Activated CD8-positive, alpha-beta memory T cell treated with anti-CD3 and anti-CD28 coated beads, Interleukin-2, amount 50 U/mL, for 1 hour (primary cell): ENCODE measurements around the gene SLC7A6OS.

Experiments
- DNase-seq: peaks from one replicate; pipeline ENCODE4 v3.0.0-alpha.2; 2020; ENCODE audit errors: extremely low read depth

Gene SLC7A6OS

DNA sequence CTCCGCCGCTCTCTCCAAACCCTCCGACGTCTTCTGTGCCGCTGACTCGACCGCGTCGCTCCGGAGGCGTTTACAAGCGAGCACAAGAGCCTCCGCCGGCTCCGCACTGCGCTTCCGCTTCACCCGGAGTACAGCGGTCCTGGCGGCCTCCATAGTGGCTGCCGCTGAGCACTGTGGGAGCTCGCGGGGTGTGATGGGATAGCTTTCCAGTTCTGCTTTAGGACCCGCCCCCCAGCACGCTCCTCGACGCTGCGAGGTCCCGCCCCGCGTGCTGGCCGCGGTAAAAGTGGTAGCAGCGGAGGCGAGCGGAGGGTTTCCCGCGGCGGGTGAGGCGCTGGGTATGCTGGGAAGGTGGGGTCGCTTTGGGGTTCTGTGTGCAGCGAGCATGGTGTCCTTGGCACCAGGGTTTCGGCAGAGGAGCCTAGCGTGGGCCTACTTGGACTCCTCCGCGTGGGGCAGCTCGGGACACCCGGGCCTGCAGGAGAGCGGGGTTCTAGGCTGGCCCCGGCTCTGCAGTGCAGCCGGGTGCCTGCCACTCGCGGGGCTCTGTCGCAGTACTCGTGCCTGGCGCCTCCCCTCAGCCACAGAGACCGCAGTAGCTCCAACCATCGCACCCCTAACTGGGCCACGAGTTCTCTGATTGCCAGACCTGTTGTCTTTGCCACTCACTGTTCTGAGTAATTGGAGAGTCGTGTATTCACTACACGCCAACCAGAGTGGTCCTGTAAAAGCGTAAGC, at the start of gene SLC7A6OS, which contains the start of gene PRMT7:
Gene SLC7A6OS, minus strand, starts transcription at position 173 of the 738 bp plus-strand sequence. Its CDS starts 20 bp downstream, at position 153.
Gene PRMT7, plus strand, starts transcription at position 246 of the 738 bp plus-strand sequence. CDS start 4,961 bp downstream, outside the sequence.
- peak; percentile 78 for DNase-seq

DNA sequence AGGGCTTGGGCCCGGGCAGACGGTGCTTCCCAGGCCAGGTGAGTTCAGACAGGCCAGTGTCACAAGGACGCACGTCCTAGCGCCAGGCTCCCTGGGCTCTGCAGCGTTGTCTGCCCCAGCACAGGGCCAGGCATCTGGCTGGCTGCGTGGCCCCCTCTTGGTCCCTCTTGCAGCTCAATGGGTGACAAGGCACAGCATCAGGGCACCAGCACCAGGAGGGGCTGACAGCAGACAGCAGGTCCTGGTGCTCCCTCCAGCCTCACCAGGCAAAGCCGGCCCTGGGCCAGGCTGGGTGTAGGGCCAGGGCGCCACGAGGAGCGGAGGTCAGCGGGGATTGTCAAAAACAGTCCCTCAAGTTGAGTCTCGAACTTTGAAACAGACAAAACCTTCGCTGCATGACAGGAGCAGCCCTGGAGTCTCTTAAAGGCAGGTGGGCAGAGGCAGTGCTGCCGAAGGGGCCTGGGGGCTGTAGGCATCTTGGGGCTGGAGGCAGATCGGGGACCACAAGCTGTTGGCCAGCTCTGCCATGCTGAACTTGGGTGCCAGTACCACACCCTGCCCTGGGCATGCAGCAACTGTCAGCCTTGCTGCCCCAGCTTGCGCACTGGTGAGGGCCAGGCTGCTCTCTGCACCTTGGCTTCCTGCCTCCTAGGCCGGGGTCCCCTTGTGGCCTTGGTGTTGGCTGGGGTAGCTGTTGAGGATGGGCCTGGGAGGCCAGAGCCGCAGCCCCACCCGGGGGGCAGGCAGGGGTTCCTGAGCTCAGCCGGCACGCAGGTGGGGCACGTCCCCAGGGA, 48.8 kb upstream of the SLC7A6OS start:
- DNase-seq = no peak

DNA sequence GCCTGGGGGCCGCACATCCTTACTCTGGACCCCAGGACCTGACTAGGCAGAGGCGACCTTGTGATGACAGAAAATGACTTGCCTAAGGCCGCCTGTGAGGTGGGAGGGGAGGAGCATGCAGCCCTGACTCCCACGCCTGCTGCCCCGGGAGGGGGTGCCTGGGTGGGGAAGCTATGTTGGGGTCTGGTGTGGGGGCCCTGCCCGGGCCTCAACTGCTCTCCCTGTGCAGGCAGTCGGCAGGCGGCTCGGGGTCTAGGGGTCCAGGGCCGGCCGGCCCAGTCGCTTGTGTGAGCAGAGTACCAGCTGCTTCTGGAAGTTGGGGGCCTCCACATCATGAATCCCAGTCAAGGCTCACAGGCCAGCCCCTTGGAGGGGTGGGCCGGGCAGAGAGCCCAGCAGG, 48.2 kb upstream of the SLC7A6OS start:
- no peak for DNase-seq

DNA sequence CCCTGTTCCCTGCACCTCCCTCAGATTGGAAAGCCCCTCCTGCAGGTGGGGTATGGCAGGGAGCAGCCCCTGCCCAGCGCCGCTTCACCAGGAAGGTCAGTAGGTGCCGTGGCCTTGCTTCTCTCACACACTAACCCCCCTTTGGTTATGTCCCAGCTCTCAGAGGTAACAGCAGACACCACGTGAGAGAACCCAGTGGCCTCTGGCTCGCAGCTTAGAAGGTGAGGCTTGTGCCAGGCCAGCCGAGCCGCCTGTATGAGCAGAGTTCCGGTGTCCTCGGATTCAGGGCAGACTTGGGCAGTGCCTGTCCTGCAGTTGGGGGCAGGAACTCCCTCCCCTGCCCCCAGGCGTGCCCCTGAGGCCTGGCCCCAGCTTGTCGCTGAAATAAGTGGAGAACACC, 47.2 kb upstream of the SLC7A6OS start:
- no peak for DNase-seq

DNA sequence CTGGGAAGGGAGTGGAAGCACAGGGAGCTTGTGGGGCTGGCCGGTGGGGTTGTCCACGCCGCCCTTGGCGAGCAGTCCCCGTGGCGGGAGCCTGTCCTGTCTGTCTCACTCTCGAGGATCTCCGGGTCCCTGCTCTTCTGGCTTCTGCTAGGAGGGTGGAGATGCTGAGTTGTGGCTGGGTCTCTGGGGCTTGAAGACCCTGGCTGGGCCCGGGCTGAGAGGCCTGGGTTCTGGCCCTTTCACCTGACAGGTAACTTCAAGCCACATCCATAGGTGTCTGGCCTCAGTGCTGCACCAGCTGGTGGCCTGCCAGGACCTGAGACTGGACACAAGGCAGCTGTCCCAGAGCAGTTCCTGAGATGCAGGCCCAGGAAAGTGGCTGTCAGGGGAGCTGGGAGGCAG, 46.8 kb upstream of the SLC7A6OS start:
- no peak for DNase-seq

DNA sequence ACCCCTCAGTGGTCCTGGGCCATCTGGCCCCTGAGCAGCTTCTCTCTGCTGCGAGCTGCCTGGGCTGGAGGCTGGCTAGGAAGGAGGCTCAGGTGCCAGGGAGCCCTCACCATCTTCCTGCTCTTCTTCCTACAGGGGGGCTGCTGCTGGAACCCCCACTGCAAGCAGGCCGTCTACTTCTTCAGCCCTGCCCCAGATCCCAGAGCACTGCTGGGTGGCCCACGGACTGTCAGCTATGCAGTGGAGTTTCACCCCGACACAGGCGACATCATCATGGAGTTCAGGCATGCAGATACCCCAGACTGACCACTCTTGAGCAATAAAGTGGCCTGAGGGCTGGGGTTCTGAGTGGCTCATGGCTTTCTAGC, 46.2 kb upstream of the SLC7A6OS start:
- DNase-seq = no peak

DNA sequence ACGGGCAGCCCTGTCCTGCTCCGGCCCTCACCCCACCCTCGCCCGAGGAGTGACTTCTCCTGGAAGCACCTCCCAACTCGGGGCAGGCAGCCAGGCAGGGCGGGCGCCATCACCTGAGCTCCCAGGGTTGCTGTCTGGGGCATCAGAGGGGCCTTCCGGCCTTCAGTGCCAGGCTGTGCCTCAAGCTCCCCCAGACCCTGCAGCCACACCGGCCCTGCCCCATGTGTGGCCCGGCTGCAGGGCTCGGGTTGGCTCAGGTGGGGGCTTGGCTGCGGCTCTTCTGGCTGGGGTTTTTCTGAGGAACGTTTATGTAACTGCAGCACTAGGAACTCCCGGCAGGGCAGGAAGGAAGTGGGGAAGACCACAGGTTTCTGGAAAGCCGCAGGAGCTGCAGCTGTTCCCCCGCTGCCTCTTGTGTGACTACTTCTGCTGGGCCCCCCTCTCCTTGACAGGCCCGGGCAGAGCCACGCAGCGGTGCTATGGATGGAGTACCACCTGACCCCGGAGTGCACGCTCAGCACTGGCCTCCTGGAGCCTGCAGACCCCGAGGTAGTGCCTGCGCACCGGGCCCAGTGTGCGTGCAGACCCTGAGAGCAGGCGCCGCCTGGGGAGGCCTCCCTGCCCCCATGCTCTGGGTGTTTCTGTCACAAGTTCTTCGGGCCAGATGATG, 45.6 kb upstream of the SLC7A6OS start:
- DNase-seq = no peak

DNA sequence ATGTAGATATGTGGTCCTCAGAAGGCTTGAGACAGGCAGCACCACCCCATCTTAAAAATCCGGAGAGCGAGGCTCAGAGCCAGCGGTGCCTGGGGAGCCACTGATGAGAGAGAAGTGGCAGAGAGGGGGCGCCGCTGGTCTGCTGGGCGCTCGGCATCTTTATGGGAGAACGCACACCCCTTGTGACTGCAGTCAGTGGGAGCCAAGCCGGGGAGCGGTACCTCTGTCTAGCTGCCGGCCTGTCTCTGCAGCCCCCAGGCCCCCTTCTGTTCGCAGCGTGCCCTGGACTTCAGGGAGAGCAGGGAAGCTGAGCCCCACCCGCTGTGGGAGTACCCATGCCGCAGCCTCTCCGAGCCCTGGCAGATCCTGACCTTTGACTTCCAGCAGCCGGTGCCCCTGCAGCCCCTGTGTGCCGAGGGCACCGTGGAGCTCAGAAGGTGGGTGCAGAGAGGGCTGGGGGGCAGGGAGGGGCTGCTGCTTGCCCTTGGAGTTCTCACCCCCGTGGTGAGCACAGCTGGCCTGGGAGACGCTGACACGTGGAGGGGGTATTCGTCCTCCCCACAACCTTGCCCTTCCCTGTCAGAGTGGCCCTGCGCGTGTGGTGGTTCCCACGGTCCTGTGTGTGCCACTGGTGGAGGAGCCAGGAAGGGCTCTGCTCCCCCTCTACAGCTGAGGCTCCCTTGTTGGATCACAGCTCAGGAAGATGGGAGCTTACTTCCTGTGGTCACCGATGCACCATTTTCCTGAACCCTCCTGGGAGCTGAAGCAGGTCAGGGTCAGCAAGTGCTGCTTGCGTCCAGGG, 44.9 kb upstream of the SLC7A6OS start:
- no peak for DNase-seq

DNA sequence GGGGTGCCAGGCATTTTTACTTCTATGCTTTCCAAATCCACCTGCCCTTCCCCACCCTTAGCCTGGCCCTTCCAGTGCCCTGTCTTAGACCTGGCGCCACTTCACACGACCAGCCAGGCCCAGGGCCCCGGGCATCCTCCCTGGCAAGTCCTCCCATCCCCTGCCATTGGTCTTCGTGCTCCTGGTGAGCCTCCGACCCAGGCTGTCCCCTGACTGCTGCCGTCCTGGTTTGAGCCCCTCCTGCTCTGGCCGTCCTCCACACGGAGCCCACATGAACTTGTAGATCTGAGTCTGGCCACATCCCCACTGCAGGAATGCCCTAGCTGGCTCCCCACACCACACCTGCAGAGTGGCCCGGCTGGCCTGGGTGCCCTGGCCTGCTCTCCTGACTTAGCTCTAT, 44.1 kb upstream of the SLC7A6OS start:
- DNase-seq = no peak

DNA sequence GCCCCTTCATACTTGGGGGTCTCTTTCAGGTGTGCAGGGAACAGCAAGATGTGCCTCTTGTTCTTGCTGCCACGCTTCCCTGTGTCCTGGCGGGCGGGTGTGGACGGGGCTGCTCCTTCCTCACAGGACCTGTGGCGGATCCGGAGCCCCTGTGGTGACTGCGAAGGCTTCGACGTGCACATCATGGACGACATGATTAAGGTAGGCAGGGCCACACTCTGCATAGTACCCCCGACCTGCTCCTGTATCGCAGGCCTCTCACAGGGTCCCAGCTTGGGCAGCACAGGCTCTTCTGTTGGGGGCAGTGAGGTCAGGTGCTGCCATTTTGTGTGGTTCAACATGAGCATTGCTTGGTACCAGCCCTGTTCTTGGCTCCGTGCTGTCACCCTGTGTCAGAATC, 42.6 kb upstream of the SLC7A6OS start:
- no peak for DNase-seq

DNA sequence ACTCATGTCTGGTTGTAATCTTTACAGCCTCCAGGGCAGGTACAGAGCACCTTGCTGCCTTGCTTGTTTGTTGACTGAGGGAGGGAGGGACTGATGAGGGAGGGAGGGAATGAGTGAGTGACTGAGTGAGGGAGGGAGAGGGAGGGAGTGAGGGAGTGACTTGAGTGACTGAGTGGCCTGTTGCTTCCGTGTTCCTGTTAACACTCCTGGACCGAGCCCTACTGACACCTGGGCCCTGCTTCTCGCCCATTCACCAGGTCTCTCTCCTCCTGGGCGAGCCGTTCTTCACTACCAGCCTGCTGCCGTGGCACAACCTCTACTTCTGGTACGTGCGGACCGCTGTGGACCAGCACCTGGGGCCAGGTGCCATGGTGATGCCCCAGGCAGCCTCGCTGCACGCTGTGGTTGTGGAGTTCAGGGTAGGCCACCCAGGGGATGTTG, 41.3 kb upstream of the SLC7A6OS start:
- DNase-seq = no peak

DNA sequence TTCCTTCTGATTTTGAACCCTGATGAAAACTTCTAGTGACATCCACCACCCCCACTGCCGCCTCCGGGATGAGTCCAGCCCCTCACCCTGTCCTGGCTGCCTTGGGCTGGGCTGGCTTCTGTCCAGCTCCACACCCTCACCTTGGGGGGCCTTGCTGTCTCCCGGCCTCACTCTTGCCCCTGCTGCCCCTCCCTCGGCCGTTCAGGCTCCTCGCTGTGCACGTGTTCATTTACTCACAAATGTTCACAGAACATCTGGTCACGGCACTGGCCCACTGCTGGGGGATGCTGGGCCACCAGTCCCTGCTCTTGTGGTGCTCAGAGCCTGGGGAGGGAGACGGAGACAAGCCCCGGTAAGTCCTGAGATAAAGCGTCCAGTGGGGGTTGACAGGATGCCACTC, 40.7 kb upstream of the SLC7A6OS start:
- no peak for DNase-seq

DNA sequence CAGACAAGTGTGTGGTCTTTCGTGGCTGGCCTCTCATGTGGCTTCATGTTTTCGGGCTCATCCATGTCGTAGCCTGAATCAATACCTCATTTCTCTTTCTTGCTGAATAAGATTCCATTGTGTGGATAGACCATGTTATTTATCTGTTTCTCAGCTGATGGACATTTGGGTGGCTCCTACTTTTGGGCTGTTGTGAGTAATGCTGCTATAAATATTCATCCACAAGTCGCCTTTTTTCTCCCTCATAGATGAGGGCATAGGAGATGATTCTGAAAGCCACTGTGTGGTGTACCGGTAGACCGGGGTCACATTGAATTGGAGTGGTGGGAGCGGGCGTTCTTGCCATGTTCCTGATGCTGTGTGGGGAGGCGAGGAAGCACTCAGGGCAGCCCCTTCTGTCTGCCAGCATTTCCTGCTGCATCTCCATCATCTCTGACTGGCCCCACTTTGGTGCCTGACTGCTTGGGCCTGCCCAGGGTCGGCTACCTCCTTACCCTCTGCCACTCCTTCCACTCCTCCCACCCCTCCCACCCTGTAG, 40.1 kb upstream of the SLC7A6OS start:
- DNase-seq = no peak

DNA sequence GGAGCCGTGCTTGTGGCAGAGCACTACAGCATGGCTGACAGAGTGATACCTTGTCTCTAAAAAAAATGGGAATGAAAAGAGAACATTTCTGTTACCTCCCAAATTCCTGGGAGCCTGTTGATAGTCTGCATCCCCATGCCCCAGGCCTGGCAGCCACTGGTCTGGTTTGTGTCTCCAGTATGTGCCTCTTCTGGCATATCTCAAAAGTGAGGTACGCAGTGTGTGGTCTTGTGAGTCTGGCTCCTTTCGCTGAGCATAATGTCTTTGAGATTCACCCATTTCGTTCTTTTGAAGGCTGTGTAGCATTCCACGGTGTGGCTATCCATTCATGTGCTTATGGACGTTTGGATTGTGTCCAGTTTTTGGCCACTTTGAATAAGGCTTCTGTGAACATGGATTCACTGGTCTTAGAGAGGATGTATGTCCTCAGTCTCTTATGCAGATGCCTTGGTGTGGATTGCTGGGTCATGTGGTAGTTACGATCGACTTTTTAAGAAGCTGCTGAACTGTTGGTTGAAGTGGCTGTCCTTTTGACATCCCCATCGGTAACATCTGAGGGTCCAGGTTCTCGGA, 39.2 kb upstream of the SLC7A6OS start:
- DNase-seq = no peak

DNA sequence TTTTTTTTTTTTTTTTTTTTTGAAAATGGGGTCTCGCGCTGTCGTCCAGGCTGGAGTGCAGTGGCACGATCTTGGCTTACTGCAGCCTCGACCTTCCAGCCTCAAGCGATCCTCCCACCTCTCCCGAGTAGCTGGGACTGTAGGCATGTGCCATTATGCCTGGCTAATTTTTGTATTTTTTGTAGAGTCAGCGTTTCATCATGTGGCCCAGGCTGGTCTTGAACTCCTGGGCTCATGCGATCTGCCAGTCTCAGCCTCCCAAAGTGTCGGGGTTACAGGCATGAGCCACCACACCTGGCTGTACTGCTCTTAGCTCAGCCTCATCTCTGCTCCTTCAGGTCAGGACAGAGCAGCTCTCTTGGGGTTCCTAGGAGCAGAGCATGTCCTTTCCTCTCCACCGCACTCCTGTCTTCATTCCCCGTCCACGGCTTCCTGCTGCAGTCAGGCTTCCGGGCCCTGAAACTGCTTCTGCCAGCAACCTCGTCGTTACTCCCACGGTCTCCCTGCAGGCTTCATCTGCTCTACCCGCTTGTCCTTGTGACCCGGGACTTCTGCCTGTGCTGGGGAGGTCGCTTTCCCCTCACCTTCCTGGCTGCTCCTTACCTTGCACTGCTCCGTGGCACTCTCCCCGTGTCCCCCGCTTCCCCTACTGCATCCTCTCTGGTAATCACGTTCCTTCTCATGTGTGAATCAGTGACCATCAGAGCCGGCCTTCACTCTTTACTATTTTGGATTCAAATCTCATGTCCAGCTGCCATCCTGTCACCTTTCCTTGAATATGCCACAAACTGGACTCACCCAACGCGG, 38.1 kb upstream of the SLC7A6OS start:
- DNase-seq = no peak

DNA sequence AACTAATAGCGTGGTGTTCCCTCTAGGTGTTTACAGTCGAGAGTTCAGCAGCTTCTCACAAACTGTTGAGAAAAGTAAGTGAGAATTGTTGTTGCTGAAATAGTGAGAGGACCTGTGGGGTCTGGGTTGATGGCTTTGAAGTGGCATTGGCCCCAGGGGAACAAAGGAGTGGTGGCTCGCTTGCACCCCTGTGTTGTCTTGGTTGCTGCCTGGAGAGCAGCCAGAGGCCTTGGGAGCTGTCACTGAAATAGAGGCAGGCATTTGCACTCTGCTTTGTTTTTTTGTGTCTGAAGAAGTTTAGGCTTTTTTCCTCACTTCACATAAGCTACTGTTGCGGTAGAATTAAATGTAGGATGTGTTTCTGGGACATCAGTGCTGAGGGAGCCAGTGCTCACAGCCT, 36.9 kb upstream of the SLC7A6OS start:
- DNase-seq = no peak

DNA sequence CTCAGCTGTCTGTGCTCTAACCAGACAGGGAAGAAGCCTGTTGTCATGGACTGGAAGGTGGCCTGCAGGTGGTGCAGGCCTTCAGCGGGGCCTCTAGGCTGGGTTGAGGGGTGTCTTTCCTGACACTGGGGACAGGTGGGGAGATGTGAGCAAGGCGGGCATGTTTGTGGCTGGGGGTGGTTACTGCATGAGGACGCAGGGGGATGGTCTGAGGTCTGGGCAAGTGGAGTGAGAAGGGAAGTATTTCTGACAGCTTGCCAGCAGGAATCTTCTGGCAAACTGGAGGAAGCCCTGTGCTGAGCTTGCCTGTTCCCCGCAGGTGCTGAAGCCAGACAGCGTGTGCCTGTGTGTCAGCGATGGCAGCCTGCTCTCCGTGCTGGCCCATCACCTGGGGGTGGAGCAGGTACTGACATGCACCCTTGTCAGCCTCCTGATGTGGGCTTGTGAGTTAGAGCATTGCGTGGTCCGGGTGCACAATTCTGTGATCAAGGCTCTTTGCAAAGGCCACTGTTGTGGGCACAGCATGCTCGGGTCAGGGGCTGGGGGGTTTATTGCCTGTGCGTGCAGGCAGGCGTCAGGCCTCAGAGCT, 36.2 kb upstream of the SLC7A6OS start:
- DNase-seq = no peak

DNA sequence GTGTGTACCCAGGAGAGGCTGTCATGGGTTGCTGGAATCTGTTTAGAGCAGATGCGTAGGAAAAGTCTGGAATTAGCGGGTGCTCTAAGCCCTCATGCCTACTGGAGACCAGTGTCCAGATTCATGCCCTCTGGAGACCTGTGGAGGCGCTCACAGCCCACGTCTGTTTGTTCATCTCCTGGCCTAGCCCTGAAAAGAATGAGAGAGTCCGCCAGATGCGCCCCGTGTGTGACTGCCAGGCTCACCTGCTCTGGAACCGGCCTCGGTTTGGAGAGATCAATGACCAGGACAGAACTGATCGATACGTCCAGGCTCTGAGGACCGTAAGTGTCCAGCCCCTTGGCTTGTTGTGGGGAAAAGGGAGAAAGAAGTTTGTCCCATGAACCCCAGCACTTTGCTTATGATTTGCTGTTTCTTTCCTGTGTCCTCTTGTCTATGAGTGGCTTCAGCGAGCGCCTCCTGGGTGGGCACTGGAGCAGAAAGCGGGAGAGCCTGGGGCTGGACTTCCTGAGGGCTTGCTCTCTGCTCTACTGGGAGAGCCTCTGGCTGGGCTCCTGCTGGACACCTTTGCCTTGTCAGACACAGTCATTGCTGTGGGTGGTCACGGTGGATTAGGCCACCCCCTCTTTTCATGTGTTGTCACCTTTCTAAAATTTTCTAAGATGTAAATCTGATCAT, 35.4 kb upstream of the SLC7A6OS start:
- DNase-seq = no peak

DNA sequence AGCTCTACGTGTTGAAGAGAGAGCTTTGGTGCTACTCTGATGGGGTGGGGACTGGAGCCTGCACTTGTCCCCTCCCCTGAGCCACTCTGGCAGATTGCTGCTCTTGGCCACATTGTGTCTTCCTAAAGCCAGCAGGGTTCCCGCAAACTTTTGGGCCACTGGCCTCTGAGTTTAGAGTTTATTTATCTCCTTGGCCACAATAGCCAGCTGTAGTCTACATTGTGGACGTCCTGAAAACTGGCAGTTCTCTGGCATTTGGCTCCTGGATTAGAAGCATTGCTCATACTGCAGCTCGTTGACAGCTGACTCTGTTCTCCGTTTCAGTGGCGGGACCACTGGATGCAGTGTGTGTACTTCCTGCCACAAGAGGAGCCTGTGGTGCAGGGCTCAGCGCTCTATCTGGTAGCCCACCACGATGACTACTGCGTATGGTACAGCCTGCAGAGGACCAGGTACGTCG, 34.6 kb upstream of the SLC7A6OS start:
- no peak for DNase-seq
